ENCODE measurements around the gene KRCC1.
A peak's percentile ranks its signal among the peaks of the same experiment; 100 is the strongest.

The KRCC1 gene

GRCh38 chr2:88055371-88056128 lies at the start of gene KRCC1:
KRCC1 (minus strand) TSS chr2:88055783; CDS start chr2:88028563, 27,220 bp downstream.
- peak; percentile 95 for DNase-seq

GRCh38 chr2:88100489-88100858 lies 44.9 kb upstream of the KRCC1 start:
- DNase-seq = no peak

DNA sequence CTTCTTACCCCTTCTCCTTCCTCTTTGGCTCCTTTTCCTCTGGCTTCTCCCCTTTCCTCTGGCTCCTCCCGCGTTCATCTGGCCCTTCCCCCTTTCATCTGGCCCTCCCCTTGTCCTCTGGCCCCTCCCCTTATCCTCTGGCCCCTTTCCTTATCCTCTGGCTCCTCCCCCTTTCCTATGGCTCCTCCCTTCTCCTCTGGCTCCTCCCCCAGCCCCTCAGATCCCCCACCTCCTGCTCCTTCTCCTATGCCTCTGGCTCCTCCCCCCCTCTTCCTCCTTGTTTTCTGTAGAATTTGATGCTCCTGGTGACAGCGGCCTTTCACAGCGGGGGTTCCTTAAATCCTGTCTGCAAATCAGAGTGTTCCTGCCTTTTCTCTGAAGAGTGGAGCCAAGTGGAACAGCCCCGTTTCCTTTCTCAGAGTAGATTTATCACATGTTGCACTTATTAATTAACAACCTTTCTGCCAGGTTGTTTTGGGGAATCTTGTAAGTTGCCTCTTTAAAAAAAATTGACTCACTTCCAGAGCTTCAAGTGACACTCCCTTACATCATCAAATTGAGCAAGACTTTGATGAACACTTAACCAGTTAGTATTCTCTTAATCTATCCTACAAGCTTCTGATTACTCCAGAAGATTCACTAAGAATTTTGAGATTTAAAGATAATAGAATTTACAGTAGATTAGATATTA lies 44.4 kb upstream of the KRCC1 start:
- DNase-seq = no peak

DNA sequence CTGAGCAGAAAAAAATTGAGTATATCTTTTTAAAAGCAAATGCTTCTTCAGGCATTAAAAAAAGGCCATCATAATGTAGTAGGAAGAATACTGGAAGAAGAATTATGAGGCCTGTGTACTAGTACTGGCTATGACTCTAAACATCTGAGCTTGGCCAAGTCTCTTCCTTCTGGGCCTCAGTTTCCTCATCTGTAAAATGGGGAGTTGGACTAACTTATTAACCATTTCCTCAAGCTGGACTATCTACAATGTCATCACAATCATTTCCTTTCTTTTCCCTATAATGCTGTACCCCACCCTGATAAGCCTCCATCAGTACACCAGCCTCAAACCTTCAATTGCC lies 42.9 kb upstream of the KRCC1 start:
- no peak for DNase-seq

GRCh38 chr2:88097891-88098557 lies 42.4 kb upstream of the KRCC1 start:
- DNase-seq = no peak

- no peak for DNase-seq
Observed at GRCh38 chr2:88097192-88097591, 41.6 kb upstream of the KRCC1 start.

GRCh38 chr2:88096708-88097107 lies 41.1 kb upstream of the KRCC1 start:
- no peak for DNase-seq

GRCh38 chr2:88095022-88095421 lies 39.4 kb upstream of the KRCC1 start:
- DNase-seq = no peak

DNA sequence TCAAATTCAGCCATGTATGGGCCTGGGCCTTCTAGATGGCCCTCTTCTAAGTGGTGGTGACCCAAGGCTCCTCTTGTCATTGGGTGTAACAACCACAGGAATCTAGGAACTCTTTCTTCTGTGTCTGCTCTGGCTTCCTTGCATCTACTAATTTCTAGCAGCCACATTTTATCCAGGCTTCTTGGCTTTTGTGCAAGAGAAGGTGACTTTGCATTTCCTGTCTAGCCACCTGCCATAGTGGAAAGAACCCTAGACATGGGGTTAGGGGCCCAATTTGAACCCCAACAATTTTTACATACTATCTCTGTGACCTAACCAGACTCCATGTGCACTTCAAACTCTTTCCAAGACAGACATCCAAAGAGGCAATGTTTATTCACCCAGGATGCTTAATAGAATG lies 37.2 kb upstream of the KRCC1 start:
- no peak for DNase-seq

- DNase-seq = no peak
Observed at GRCh38 chr2:88091943-88092342, 36.4 kb upstream of the KRCC1 start.

- no peak for DNase-seq
Observed at GRCh38 chr2:88090446-88091283, 35.1 kb upstream of the KRCC1 start.

DNA sequence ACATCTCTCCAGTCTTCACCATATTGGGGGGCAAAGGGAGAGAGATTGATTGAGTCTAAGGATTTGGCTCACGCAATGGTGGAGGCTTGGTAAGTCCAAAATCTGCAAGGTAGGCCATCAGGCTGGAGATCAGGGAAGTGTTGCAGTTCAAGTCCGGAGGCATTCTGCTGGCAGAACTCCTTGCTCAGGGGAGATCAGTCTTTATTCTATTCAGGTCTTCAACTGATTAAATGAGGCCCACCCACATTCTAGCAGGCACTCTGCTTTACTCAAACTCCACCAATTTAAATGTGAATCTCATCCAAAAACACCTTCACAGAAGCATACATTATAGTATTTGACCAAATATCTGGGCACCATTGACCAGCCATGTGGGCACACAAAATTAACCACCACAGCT lies 33.4 kb upstream of the KRCC1 start:
- DNase-seq = no peak

- no peak for DNase-seq
Observed at GRCh38 chr2:88087763-88088162, 32.2 kb upstream of the KRCC1 start.

DNA sequence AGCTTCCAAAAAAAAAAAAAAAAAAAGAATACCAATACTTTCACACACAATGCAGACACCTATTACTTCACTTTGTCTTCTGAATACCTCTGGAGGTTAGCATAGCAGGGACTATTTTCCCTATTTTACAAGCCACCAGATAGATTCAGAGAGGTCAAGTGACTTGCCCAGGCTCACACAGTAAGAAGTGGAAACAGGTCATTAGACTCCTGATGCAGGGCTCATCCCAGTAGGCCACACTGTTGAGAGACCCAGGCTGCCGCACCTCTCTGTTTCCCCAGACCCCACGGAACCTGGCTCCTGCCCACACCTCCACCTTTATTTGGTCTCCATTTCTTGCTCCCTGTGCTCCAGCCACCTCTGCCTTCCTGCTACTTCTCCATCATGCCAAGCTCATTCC lies 31.5 kb upstream of the KRCC1 start:
- DNase-seq = no peak

DNA sequence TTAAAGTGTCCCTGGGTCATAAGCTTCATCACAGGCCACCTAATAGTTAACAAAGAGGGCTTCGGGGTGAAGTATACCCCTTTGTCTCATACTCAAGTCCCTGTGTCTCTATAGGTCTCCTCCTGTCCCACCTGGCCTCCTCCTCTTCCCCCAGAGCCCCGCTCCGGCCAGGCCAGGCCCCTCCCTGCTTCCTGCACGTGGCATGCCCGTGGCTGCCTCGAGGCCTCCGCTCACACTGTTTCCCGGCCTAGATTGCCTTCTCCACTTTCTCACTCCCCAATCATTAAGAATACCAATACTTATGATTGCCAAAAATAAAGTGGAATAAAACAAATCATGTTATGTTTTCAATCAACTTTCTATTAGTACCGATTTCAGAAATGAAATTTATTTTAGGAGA lies 30.8 kb upstream of the KRCC1 start:
- no peak for DNase-seq

DNA sequence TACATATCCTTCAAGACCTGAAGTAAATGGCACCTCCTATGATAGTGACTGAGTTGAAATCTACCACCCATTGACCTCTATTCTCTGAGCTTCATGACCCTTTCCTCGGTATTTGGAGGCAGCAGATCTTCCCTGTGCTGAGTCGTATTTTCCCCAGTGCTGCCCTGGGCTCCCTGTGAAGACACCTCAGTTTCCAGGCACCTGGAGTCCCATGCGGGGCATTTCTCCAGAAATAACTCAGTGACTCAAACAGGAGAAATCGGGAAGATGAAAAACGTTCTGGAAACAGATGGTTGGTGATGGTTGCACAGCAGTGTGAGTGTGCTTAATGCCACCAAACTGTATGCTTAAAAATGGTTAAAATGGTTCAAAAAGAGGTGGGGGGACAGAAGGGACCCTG lies 30.0 kb upstream of the KRCC1 start:
- DNase-seq = no peak

DNA sequence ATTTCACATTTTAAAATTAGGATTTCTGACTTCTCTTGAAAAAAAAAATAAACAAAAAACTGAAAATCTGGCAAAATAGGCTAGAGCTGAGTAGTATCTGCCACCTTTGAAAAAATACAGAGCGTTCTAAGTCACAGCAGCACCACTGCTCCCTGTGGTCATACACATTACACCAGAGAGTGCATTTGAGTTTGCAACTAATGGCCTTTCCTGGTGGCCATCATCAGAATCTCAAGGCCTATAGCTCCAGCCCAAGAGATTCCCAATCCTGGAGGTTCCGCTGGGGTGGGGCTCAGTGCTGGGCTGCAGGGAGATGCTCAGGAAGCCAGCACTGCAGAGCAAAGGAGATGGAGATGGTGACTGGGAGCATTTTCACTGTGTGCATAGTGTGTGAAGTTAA lies 29.5 kb upstream of the KRCC1 start:
- DNase-seq = no peak

GRCh38 chr2:88082781-88083180 lies 27.2 kb upstream of the KRCC1 start:
- no peak for DNase-seq

DNA sequence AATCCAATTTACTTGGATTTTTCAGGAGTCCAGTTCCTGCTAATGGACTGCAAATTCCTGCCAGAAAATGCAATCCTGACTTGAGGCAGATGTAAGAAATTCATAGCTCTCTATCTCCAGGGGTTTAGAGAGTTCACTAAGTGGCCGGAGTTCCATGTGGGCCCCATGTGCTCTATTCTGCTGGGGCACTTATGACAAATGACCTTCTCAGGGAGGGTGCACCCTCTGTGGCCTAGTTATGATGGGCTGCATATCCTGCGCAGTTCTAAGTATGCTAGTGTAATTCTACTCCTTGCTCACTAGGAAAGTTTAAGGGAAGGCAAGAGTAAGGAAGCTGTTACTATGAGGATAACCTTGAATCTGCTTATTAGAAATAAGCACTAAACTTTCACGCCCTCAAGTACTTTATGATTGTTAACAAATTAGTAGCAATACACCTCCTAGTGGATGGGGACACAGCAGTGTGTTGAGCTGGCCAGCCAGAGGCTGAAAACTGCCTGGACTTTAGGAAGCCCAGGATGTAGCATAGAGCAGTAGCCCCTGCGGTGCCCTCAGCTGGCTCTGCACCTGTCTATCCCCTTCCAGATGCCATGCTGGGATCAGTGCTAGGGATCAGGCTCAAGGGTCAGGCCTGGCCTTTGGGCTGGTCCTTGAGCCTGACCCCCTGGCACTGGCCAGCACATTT lies 26.5 kb upstream of the KRCC1 start:
- DNase-seq = no peak

DNA sequence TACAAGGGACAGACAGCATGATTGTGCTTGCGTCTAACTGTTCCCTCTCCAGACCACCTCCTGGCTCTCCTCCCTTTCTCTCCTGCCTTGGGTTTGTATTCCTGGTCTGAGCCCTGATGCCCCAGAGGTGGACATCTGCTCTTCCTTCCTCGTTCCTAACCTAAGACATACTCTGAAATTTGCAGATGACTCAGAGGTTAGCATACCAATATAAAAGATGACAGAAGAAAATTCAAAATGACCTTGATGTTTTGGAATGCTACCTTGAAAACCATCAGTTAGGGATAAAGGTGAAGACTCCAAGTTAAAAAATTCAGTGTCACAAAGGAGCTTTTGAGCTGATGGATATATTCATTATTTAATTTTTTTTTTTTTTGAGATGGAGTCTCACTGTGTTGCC lies 25.0 kb upstream of the KRCC1 start:
- DNase-seq = no peak

- DNase-seq = no peak
Observed at GRCh38 chr2:88078643-88079172, 23.1 kb upstream of the KRCC1 start.

DNA sequence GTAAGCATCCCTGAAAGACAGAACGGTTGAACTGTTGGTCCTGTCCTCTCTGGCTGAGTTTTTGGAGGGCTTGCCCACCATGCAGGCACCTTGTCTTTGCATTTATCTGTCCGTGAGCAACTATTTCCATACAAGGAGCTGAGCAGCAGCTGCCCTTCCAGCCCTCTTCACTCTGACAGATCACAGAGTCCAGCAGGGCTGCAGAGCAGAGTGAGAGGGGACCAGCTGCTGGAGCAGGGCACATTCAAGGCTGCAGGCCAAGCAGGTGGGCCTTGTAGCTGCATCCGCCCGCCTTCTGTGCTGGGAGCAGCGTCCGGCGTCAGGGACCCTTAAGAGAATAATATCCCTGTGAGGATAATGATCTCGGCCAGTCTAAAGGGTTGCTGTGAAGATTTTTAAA lies 21.5 kb upstream of the KRCC1 start:
- DNase-seq = no peak

All from CD4-positive, alpha-beta T cell treated with Interleukin-17A for 1 hour (primary cell).